IPS DF 6.9 (cell line): ENCODE results near the gene SHE.

Source experiments
- DNase-seq: peaks from one replicate; pipeline ENCODE4 v3.0.0-alpha.2; 2013; ENCODE audit warnings: low read depth, low spot score
- H3K27ac ChIP-seq: one replicate; pipeline ENCODE4 v1.5.1; 2013; ENCODE audit warnings: low read length, control low read depth
- H3K27me3 ChIP-seq: 2 replicates; pipeline ENCODE4 v1.6.1; 2013; ENCODE audit warnings: mild to moderate bottlenecking, low read length; ENCODE audit not compliant: control insufficient read depth, insufficient read depth
- H3K36me3 ChIP-seq: 2 replicates; pipeline ENCODE4 v1.6.1; 2013; ENCODE audit warnings: low read length; ENCODE audit not compliant: control insufficient read depth, insufficient read depth
- H3K4me1 ChIP-seq: 2 replicates; pipeline ENCODE4 v1.6.1; 2013; ENCODE audit warnings: low read length; ENCODE audit not compliant: control insufficient read depth, insufficient read depth
- H3K4me3 ChIP-seq: 2 replicates; pipeline ENCODE4 v1.5.1; 2013; ENCODE audit warnings: mild to moderate bottlenecking, low read length
- H3K9me3 ChIP-seq: 2 replicates; pipeline ENCODE4 v1.6.1; 2013; ENCODE audit warnings: low read length, inconsistent platforms; ENCODE audit not compliant: control insufficient read depth, insufficient read depth
- WGBS: extraction: QIAGEN DNeasy Blood & Tissue Kit; methylation state at CpG from one replicate; pipeline ENCODE4 v1.1.7; 2013; ENCODE audit warnings: mixed read lengths, missing lambda C conversion rate; ENCODE audit not compliant: insufficient read length, insufficient coverage; 5-methylcytosine and 5-hydroxymethylcytosine counted together

Gene SHE

GRCh38 chr1:154466921-154467417 is 35.2 kb downstream of the SHE start:
- no peaks in the 10 kb centered on the region; the same call in 1 of the 2 replicates for H3K4me1 ChIP-seq
- H3K27ac ChIP-seq: no peak overlapping the region
- no peaks in the 10 kb centered on the region for H3K36me3 ChIP-seq
- H3K4me3 ChIP-seq: no peak overlapping the region
- no peaks in the 10 kb centered on the region for H3K27me3 ChIP-seq
- no peaks in the 10 kb centered on the region for H3K9me3 ChIP-seq
- no CpG with 5 or more reads among the region's 8 CpGs for WGBS
- DNase-seq: no peak

GRCh38 chr1:154466206-154466605 is 36.0 kb downstream of the SHE start:
- no peak overlapping the region for H3K27ac ChIP-seq
- H3K36me3 ChIP-seq: no peaks in the 10 kb centered on the region
- DNase-seq: no peak
- H3K27me3 ChIP-seq: no peaks in the 10 kb centered on the region
- no peak overlapping the region for H3K4me3 ChIP-seq
- WGBS: no CpG with 5 or more reads among the region's 3 CpGs
- H3K4me1 ChIP-seq: no peaks in the 10 kb centered on the region; the same call in 1 of the 2 replicates
- no peaks in the 10 kb centered on the region for H3K9me3 ChIP-seq

- Histone ChIP-seq H3K9me3 (no peaks in the 10 kb centered on the region), H3K27me3 (no peaks in the 10 kb centered on the region), H3K36me3 (no peaks in the 10 kb centered on the region), H3K4me3 (no peak overlapping the region), H3K27ac (no peak overlapping the region), H3K4me1 (no peaks in the 10 kb centered on the region; the same call in 1 of the 2 replicates)
- no CpG with 5 or more reads among the region's 8 CpGs for WGBS
- DNase-seq: no peak
Observed at GRCh38 chr1:154465621-154466195, 36.5 kb downstream of the SHE start.

- H3K4me1 ChIP-seq: no peaks in the 10 kb centered on the region
- no peaks in the 10 kb centered on the region for H3K36me3 ChIP-seq
- H3K9me3 ChIP-seq: no peaks in the 10 kb centered on the region
- H3K4me3 ChIP-seq: no peak overlapping the region
- WGBS: no CpG with 5 or more reads among the region's 4 CpGs
- H3K27ac ChIP-seq: no peak overlapping the region
- no peaks in the 10 kb centered on the region for H3K27me3 ChIP-seq
- no peak for DNase-seq
Observed at GRCh38 chr1:154463512-154463990, 38.7 kb downstream of the SHE start.

- no CpG with 5 or more reads among the region's 15 CpGs for WGBS
- no peaks in the 10 kb centered on the region for H3K27me3 ChIP-seq
Observed at GRCh38 chr1:154460695-154461260, 41.4 kb downstream of the SHE start.

GRCh38 chr1:154459080-154459479 is 43.1 kb downstream of the SHE start:
- H3K4me1 ChIP-seq: no peaks in the 10 kb centered on the region
- H3K27ac ChIP-seq: no peak overlapping the region

More at GRCh38 chr1:154460695-154461260, 41.4 kb downstream of the SHE start:
- no peak for DNase-seq
- Histone ChIP-seq H3K4me3 (no peak overlapping the region), H3K9me3 (no peaks in the 10 kb centered on the region), H3K27ac (no peak overlapping the region), H3K36me3 (no peaks in the 10 kb centered on the region), H3K4me1 (no peaks in the 10 kb centered on the region)

GRCh38 chr1:154456631-154457030 is 45.6 kb downstream of the SHE start:
- whole genome bisulfite sequencing: no CpG with 5 or more reads among the region's 6 CpGs
- no peak for DNase-seq
- Histone ChIP-seq H3K27me3 (no peaks in the 10 kb centered on the region), H3K4me3 (no peak overlapping the region), H3K9me3 (no peaks in the 10 kb centered on the region), H3K4me1 (no peaks in the 10 kb centered on the region), H3K36me3 (no peaks in the 10 kb centered on the region), H3K27ac (no peak overlapping the region)

More at GRCh38 chr1:154459080-154459479, 43.1 kb downstream of the SHE start:
- H3K27me3 ChIP-seq: no peaks in the 10 kb centered on the region
- DNase-seq: no peak
- H3K36me3 ChIP-seq: no peaks in the 10 kb centered on the region
- no peaks in the 10 kb centered on the region for H3K9me3 ChIP-seq
- H3K4me3 ChIP-seq: no peak overlapping the region

GRCh38 chr1:154454386-154455120 is 47.7 kb downstream of the SHE start:
- Histone ChIP-seq H3K4me1 (no peaks in the 10 kb centered on the region), H3K27ac (no peak overlapping the region), H3K9me3 (no peaks in the 10 kb centered on the region), H3K4me3 (no peak overlapping the region), H3K27me3 (no peaks in the 10 kb centered on the region), H3K36me3 (no peaks in the 10 kb centered on the region)
- no CpG with 5 or more reads among the region's 5 CpGs for WGBS
- no peak for DNase-seq

- Histone ChIP-seq H3K36me3 (no peaks in the 10 kb centered on the region), H3K9me3 (no peaks in the 10 kb centered on the region), H3K27me3 (no peaks in the 10 kb centered on the region), H3K4me1 (no peaks in the 10 kb centered on the region), H3K4me3 (no peak overlapping the region), H3K27ac (no peak overlapping the region)
- WGBS: no CpG with 5 or more reads among the region's 5 CpGs
- no peak for DNase-seq
Observed at GRCh38 chr1:154453574-154454352, 48.4 kb downstream of the SHE start.

GRCh38 chr1:154453161-154453560 is 49.1 kb downstream of the SHE start:
- no CpG with 5 or more reads among the region's 5 CpGs for WGBS
- Histone ChIP-seq H3K4me3 (no peak overlapping the region), H3K27me3 (no peaks in the 10 kb centered on the region)

More at GRCh38 chr1:154453161-154453560, 49.1 kb downstream of the SHE start:
- H3K4me1 ChIP-seq: no peaks in the 10 kb centered on the region
- no peaks in the 10 kb centered on the region for H3K9me3 ChIP-seq
- DNase-seq: no peak
- no peaks in the 10 kb centered on the region for H3K36me3 ChIP-seq
- H3K27ac ChIP-seq: no peak overlapping the region
